Measurements from ENCODE around the gene CALCOCO1. TPM values are rescaled to one million over a fixed set of nuclear protein-coding genes. Genes with fewer than 3 reads are reported as not detected.

CALCOCO1 gene
- total RNA-seq, 1 donor from 2014 or later = 86.9 TPM

GRCh38 chr12:53737951-53738405 is 10.7 kb upstream of the CALCOCO1 start:
- H3K4me3 Mint-ChIP-seq (ENCODE audit: unreplicated experiment) = no peak overlapping the region
- no peak for DNase-seq (ENCODE audit: low spot score)
- TF ChIP-seq CTCF (IDR thresholded peaks at IDR 0.05) = no peak
- peaks cover 16% of the 10 kb centered on the region for H3K4me1 Mint-ChIP-seq (ENCODE audit: low read depth)
- H3K36me3 Mint-ChIP-seq (ENCODE audit: low read depth) = no peaks in the 10 kb centered on the region
- H3K27me3 Mint-ChIP-seq (ENCODE audit: low read depth) = peaks cover 55% of the 10 kb centered on the region
- no peak overlapping the region for H3K27ac Mint-ChIP-seq (ENCODE audit: unreplicated experiment)
- no peaks in the 10 kb centered on the region for H3K9me3 Mint-ChIP-seq (ENCODE audit: low read depth)

DNA sequence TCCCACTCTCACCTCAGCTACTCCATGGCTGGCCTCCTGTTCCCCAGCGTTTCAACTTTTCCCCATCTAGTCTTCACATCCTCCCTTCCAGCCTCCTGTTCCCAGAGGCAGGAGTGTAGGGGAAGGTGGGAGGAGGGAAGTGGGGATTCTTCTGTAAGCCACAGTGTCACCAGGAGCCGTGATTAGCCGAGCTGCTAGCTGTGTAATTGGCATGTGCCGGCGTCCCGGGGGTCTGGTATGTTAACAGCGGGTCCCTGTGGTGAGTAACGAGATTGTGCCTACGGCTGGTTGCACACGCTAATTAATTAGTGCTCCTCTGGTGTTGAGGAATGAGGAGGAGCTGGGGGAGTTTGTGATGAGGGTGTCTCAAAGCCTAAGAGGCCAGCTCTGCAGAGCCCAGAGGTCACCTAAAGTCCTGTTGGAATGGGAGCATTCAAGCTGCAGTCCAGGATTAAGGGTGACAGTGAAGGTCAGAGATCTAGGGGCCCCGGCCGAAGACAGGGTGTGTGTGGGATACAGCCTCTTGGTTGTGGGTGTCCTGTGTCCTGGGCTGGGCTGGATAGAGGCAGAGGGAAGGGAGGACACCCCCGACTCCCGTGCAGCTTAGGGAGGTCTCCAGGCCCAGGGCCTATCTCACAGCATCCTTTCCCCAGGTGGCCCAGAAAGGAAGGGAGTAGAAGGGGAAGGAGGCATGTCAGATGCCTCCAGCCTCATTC is 10.0 kb upstream of the CALCOCO1 start:
- DNase-seq (ENCODE audit: low spot score) = no peak
- peaks cover 48% of the 10 kb centered on the region for H3K27me3 Mint-ChIP-seq (ENCODE audit: low read depth)
- TF ChIP-seq CTCF (IDR thresholded peaks at IDR 0.05) = no peak

DNA sequence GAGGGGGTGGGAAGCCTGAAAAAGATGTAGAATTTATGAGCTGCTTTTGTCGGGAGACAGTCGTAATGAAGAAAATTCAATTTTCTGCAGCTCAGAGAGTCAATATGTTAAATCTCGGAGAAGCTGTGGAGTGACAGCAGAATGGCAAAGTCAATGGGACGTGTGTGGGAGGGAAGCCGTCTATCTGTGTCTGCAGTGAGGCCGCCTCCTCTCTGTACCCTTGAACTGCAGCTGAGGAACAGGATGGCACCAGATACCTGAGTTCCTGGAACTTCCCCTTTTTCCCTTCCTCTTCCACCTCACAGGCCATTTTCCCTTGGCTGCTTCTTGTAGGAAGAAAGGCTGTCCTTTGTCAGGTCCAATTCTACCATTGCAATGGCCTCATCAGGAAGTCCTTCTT is 9.3 kb upstream of the CALCOCO1 start:
- no peaks in the 10 kb centered on the region for H3K36me3 Mint-ChIP-seq (ENCODE audit: low read depth)
- TF ChIP-seq CTCF (IDR thresholded peaks at IDR 0.05) = no peak
- peaks cover 46% of the 10 kb centered on the region for H3K27me3 Mint-ChIP-seq (ENCODE audit: low read depth)
- no peak for DNase-seq (ENCODE audit: low spot score)
- no peak overlapping the region for H3K4me3 Mint-ChIP-seq (ENCODE audit: unreplicated experiment)
- no peaks in the 10 kb centered on the region for H3K9me3 Mint-ChIP-seq (ENCODE audit: low read depth)
- H3K4me1 Mint-ChIP-seq (ENCODE audit: low read depth) = peaks cover 22% of the 10 kb centered on the region
- H3K27ac Mint-ChIP-seq (ENCODE audit: unreplicated experiment) = no peak overlapping the region

More for the DNA sequence above, 10.0 kb upstream of the CALCOCO1 start:
- Mint-ChIP-seq H3K4me3 (ENCODE audit: unreplicated experiment) (no peak overlapping the region), H3K4me1 (ENCODE audit: low read depth) (peaks cover 19% of the 10 kb centered on the region), H3K36me3 (ENCODE audit: low read depth) (no peaks in the 10 kb centered on the region), H3K27ac (ENCODE audit: unreplicated experiment) (no peak overlapping the region), H3K9me3 (ENCODE audit: low read depth) (no peaks in the 10 kb centered on the region)

GRCh38 chr12:53735556-53735955 is 8.3 kb upstream of the CALCOCO1 start:
- Mint-ChIP-seq H3K4me1 (ENCODE audit: low read depth) (peaks cover 22% of the 10 kb centered on the region), H3K4me3 (ENCODE audit: unreplicated experiment) (no peak overlapping the region), H3K9me3 (ENCODE audit: low read depth) (no peaks in the 10 kb centered on the region), H3K27ac (ENCODE audit: unreplicated experiment) (no peak overlapping the region), H3K36me3 (ENCODE audit: low read depth) (no peaks in the 10 kb centered on the region), H3K27me3 (ENCODE audit: low read depth) (peaks cover 47% of the 10 kb centered on the region)
- no peak for TF ChIP-seq CTCF (IDR thresholded peaks at IDR 0.05)
- no peak for DNase-seq (ENCODE audit: low spot score)

GRCh38 chr12:53734425-53734824 is 7.2 kb upstream of the CALCOCO1 start:
- no peak overlapping the region for H3K27ac Mint-ChIP-seq (ENCODE audit: unreplicated experiment)
- H3K4me3 Mint-ChIP-seq (ENCODE audit: unreplicated experiment) = no peak overlapping the region

More at GRCh38 chr12:53734425-53734824, 7.2 kb upstream of the CALCOCO1 start:
- peaks cover 19% of the 10 kb centered on the region for H3K4me1 Mint-ChIP-seq (ENCODE audit: low read depth)
- no peak for DNase-seq (ENCODE audit: low spot score)
- TF ChIP-seq CTCF (IDR thresholded peaks at IDR 0.05) = no peak
- no peaks in the 10 kb centered on the region for H3K9me3 Mint-ChIP-seq (ENCODE audit: low read depth)
- H3K36me3 Mint-ChIP-seq (ENCODE audit: low read depth) = no peaks in the 10 kb centered on the region
- H3K27me3 Mint-ChIP-seq (ENCODE audit: low read depth) = peaks cover 44% of the 10 kb centered on the region

Data from chondrocyte (in vitro differentiated cells).